GM19452 (cell line): ENCODE results near the gene PICALM.
"Not testable (repeated sequence)": the region's sequence is repeated elsewhere in the genome, so short reads cannot be mapped to it uniquely, and the experiment has no call there.

Source experiments
- ATAC-seq: cut with Tn5 transposase; IDR thresholded peaks from one replicate; pipeline ENCODE4 v1.9.1; 2021; ENCODE audit not compliant: unreplicated experiment

Gene PICALM

DNA sequence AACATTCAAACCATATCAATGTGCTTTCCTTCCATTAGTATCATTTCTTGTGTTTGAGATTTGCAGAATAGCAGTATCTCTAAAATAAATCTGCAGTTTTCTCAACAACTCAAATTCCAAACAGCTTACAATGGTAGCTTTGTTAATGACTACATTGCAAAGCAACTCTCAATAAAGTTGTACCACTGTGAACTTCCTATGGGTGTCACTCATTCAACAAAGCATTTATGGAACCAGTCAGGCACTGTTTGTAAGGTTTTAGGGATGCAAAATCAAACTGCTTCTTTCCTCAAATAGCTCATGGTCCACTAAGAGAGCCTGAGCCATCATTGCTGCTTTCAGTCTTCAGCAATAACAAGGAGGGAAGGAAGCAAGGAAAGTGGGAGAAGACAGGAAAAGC lies 122.7 kb downstream of the PICALM start:
- ATAC-seq, result no peak

DNA sequence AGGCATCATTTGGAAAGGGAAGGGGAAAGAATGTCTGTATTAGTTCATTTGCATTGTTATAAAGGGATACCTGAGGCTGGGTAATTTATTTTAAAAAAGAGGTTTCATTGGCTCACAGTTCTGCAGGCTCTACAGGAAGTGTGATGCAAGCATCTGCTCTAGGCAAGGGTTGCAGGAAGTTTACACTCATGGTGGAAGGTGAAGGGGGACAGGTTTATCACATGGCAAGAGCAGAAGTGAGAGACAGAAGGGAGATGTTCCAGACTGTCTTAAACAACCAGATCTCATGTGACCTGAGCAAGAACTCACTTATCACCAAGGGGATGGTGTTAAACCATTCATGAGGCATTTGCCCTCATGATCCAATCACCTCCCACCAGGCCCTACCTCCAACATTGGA lies 123.1 kb downstream of the PICALM start:
- ATAC-seq, result no peak

DNA sequence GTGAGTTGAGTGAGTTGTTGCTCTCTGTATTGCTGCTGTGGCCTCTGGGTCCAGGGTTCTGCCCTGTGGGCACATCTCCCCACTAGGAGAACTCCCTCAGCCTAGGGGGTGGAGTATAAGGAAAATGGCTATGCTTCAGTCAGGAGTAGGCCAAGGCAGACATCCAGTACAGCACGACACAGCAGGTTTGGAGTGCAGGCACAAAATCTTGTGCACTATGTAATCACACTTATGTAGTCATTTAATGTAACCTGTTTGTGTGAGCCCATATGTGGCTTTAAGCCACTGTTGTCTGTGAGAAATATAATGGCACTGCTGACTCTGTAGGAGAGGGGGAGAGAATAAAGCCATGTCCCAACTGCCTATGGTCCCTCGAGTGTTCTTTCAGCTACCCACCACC lies 123.6 kb downstream of the PICALM start:
- ATAC-seq, result no peak

DNA sequence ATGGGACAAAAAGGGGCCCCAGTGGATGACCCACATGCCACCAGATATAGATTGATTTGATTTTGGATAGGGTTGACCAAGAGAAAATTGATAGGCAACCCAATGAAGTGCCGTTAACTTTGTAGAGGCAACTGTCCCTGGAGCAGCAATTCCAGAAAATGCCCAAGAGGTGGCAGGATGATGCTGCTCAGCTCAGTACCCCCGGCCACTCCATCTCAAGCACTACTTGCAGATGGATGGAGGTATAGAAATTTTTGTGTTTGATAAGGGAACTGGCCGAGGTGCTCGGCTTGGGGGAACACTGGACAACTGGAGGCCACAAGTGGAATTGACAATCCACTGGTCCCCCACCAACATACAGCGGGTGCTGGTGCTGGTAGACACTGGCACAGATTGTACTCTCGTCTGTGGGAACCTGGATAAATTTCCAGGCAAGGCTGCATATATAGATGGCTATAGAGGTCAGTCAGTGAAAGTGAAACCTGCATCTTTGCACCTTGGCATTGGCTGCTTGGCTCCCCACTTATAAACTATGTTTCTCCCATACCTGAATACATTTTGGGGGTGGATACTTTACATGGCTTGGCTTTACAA lies 127.4 kb downstream of the PICALM start:
- no peak for ATAC-seq

DNA sequence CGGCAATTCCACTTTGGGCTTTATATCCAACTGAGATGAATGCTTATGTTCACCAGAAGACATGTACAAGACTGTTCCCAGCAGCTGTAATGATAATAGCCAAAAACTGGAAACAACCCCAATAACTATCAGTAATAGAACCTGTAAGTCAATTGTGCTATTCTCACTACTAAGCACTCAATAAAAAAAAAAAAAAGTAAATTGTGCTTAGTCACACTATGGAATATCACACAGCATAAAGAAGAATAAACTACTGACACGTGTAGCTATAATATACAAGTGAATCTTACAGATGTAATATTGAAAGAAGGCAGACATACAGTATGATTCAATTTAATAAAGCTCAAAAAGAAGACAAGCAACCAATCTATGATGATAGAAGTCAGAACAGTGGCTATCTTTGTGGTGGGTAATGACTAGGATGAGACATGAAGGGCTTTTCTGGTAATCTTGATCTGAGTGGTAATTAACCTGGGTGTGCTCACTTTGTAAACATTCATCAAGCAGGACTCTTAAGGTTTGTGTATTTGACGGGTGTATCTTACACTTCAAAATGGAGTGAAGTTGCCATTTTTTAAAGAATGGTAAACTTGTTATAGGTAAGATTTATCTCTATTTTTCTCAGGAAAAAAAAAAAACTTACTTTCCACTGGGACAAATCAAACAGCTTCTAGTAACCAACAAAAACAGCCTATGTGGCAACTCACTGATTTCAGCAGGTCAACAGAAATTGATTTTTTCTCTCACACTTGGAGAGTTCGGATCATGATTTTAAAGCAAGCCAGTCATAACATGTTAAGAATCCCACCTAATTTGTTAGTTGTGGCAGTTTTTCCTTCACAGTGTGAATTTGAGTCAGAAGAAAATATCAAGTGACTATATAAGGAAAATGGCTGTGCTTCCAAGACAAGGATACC lies 129.5 kb downstream of the PICALM start:
- ATAC-seq, result no peak

DNA sequence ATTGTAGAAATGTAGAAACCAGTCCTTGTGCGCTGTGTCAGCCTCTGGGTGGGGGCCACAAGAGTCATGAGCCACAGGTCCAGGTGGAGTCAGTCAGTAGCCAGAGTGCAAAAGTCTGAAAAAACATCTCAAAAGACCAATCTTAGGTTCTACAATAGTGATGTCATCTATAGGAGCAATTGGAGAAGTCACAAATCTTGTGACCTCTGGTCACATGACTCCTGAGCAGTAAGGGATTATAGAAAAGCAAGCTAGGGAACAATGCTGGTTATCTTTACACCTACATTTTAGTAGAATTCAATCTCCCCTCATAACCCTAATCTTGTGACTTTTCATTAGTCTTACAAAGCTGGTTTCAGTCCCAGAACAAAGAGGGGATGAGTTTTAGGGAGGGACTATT lies 131.0 kb downstream of the PICALM start:
- ATAC-seq, result no peak

DNA sequence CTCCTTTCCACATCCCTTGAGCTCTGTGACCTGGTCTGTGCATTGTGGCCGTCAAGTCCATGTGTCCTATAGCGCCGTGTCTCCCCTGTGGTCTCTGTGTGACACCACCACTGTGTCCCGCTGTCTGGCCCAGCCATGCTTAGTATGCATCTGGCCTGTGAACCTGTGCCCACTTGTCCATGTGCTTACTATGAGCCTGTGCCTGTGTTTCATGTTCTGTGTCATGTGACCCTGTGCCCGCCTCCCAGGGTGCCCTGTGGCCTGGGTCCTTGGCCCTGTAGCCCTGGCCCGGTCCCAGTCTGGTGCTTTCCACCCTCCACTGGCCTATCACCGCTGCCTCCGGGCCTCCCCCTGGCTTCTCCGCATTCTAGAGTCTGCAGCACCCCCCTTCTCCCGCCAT lies 133.1 kb downstream of the PICALM start:
- ATAC-seq, result no peak

DNA sequence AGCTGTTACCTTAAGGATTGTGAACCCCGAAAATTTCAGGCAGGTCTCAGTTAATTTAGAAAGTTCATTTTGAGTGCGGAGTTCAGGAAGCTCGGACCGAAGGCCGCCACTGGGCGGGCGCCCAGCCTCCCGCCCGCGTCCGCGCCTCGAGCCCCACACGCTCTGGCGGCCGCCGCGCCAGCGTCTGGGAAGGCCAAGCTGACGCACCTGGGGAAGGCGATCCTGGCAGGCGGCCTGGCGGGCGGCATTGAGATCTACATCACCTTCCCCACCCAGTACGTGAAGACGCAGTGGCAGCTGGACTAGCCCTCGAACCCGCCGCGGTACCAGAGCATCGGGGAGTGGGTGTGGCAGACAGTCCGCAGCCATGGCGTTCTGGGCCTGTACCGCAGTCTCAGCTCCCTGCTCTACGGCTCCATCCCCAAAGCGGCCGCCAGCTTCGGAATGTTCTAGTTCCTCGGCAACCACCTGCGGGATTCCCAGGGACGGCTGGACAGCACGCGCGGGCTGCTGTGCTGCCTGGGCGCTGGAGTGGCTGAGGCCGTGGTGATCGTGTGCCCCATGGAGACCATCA lies 134.2 kb downstream of the PICALM start:
- ATAC-seq, result no peak

DNA sequence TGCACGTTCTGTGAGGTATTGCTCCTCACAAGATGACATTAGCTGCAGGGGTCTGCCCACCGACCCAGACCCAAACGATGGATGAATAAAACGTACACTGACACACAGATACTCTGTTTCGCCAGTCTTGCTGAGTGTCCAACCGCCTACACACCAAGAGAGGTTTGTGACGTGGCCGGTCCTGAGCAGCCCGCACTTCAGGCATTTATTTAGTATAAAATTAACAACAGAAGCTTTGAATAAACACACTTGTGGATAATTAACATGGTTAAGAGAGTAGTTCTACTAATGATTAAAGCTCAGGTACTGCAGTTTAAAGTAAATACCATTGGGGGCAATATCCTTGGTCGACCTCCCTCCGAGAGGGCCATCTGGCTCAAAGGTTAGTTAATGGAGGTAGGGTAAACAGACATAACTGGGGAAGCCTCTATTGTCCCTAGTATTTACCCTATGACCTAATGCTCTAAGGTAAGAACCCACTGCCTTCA lies 138.0 kb downstream of the PICALM start:
- no peak for ATAC-seq

DNA sequence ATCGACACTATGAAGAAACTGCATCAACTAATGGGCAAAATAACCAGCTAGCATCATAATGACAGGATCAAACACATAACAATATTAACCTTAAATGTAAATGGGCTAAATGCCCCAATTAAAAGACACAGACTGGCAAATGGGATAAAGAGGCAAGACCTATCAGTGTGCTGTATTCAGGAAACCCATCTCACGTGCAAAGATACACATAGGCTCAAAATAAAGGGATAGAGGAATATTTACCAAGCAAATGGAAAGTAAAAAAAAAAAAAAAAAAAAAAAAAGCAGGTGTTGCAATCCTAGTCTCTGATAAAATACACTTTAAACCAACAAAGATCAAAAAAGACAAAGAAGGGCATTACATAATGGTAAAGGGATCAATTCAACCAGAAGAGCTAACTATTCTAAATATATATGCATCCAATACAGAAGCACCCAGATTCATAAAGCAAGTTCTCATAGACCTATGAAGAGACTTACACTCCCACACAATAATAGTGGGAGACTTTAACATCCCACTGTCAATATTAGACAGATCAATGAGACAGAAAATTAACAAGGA lies 142.2 kb downstream of the PICALM start:
- not testable (repeated sequence) for ATAC-seq

DNA sequence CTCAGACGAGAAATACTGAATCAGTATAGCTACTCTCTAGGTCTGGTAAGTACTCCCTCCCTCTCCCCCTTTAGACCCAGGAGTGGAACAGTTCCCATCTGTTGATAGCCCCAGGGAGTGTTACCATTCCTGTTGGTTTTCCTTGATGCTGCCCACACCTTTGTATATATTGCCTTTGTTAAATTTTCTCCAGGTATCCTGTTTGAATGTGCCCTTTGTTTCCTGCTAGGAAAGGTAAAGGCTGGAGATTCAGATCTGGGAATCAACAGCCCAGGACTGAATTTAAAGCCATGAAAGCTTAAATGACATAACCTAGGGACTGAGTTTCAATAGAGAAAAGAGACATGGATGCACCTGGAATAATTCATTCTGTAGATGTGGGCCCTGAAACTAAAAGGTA lies 145.4 kb downstream of the PICALM start:
- no peak for ATAC-seq

DNA sequence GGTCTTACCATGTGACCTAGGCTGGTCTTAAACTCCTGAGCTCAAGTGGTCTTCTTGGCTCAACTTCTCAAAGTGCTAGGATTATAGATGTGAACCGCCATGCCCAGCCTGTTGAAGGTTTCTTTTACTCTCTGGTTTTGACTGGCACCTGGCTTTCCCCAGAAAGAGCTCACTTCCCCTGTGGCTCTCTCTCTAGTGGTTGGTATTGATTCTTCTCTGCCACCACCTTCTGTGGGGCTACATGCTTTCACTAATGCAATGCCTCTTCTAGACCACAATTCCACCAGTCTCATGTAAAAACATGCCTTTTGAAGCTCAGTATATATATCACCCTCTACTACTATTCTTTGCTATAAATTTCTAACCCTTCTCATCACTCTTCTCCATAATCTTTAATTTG lies 146.5 kb downstream of the PICALM start:
- peak; percentile 92 for ATAC-seq

DNA sequence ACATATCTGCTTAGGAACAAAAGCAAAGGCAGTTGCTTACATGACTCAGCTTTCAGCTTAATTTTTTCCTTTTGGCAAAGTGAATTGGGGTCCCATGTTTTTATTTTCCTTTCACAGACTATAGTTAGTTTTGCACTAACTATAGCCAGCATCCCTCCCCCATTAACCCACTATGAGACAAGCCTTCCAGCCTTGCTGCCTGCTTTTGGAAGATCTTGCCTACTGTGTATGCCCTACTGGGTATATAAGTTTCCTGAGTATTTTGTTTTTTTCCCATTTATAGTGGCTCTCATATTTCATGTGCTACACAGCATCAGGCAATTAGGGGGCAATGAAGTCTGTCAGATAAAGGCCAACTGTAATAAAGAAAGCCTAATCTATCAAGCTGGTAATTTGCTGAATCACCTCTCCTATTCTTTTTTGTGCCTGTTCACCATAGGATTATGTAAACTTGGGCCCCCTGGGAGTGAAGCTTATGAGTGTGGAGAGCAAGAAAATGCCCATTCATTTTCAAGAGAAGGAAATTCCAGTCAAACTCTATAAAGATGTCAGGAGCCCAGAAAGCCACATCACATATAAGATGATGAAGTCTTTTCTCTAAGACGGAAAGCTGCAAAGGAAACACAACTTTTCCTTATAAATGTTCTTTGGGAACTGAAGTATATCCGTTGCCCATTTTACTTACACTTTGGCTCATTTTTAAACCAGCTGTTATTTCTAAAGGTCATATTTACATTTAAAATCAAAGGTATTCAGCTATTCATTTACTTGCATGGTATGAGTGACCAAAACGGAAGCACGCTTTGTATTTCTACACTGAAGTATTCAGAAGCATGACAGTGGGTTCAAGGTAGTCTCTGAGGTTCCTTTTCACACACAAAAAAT lies 149.7 kb downstream of the PICALM start:
- no peak for ATAC-seq

DNA sequence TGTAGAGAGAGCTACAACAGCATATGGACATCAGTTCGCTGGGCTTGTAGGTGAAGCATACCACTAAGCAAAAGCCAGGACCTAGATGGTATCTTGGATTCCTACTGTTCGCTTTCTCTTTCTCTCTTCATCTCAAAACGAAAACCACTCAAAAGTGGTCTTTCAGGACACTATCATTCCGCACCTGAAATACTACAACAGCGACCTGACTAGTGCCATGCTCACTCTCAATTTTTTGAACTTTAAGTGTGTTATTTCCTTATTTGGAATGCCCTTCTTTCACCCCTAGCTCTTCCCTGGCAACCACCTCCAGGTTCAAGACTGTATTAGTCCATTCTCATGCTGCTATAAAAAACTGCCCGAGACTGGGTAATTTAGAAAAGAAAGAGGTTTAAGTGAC lies 154.5 kb downstream of the PICALM start:
- ATAC-seq, result no peak

DNA sequence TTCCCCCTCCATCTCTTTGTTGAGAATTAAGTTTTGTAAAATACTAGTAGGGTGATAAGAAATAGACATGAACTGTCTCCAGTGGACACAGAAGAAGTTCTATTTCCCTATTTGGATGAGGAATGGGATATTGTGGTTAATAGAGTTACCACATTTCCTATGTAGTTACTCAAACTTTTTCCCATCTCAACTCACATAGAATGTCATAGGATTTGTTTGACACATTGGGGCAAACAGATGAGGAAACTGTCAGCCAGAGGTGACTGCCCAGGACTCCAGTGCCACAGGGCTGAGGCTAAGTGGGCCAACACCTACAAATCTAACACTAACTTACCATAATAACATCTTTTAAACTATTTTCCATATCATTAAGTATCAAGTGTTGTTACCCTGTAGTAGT lies 155.4 kb downstream of the PICALM start:
- ATAC-seq, result no peak

DNA sequence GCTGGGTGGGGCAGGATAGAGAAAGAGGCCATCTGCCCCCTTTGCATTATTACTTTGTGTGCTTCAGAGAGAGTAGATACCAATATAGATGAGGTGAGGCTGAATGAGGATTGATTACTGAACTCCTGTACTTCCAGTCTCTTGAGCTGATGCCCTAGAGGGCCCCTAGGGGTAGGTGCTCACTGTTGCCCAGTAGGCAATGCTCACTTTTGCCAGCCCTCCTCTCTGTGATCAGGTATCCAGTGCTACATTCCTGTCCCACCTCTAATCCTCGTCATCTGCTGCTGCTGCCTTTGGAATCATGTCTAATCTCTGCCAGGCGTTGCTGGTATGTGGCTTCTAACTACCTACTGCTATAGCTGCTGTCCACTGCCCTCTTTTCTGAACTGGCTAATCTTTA lies 156.5 kb downstream of the PICALM start:
- no peak for ATAC-seq
